Stimulated activated CD4-positive, alpha-beta T cell treated with anti-CD3 and anti-CD28 coated beads, Interleukin-12 subunit alpha, Interleukin-12 subunit beta, amount 100 ng/mL, for 48 hours (primary cell): Measurements from ENCODE around the gene HDAC4.

Experiments used
- DNase-seq, 3 donors: peaks; one replicate each; pipeline ENCODE4 v3.0.0-alpha.2; 2020; ENCODE audit warnings: low read depth in 2 of 3, low spot score in 1 of 3

HDAC4 gene

GRCh38 chr2:239057533-239057932 lies 343.3 kb downstream of the HDAC4 start:
- no peak for DNase-seq

DNA sequence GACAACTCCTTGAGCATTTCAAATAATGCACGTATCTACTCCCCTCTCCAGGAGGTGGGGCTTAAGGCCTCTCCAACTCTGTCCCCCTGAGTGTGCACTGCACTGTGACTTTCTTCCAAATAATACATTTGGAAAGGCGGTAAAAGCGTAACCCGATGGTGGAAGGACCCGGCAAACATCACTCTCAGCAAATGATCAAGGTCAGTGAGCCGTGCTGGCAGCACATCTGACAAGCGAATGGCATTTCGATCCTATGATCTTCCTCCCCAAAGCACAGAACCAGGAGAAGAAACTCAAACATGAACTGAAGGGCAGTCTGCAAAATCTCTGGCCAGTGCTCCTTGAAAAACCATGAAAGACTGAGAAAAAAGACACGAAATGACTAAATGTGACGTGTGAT lies 344.2 kb downstream of the HDAC4 start:
- no peak for DNase-seq

DNA sequence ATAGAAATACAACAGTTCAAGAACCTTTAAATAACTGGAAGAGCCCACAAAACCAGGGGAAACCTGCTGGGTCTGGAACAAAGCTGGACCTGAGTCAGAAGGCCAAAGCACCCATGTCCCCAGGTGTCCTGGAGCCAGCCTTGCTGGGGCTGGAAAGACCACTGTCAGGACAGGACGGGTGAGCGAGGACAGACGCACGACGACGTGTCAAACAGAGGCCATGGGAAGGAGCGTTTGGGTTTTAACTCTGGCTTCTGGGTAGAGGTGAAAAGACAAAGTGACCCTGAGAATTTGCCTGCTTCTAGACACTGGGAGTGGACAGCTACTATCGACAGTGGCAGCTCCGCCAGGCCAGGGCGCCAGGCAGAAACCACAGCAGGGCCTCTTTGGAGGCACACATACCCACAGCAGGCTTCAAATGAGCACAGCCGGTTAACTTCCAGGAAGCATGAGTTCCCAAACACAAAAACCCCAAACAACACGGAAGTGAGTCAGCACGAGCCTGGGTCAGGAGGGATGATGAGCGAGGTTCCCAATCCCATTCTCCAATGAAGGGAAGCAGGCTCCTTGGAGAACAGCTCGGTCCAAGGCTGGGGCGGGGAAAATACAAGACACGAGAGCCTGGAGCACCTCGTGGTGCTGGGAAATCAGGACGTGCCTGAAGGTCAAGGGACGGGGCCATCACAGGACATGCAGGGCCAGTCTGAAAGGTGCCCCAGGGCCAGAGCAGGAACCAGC lies 344.9 kb downstream of the HDAC4 start:
- no peak for DNase-seq

DNA sequence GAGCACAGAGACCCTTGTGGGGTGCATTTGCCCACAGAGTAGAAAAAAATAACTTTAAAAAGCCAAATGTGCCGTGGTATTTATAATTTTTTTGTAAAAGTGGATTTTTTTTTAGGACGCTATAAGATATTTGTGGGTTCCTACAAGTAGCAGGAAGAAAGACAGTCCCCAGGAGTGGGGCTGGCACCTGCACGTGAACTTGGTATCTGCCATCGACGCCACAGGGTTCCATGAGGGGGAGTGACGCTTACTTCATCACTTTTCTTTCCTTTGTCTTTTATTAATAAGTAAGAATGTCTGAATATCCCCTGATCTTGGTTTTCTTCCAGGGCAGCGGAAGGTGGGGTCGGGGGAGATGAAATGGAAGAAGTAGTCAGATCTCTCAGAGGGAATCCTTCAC lies 345.9 kb downstream of the HDAC4 start:
- DNase-seq, result no peak

DNA sequence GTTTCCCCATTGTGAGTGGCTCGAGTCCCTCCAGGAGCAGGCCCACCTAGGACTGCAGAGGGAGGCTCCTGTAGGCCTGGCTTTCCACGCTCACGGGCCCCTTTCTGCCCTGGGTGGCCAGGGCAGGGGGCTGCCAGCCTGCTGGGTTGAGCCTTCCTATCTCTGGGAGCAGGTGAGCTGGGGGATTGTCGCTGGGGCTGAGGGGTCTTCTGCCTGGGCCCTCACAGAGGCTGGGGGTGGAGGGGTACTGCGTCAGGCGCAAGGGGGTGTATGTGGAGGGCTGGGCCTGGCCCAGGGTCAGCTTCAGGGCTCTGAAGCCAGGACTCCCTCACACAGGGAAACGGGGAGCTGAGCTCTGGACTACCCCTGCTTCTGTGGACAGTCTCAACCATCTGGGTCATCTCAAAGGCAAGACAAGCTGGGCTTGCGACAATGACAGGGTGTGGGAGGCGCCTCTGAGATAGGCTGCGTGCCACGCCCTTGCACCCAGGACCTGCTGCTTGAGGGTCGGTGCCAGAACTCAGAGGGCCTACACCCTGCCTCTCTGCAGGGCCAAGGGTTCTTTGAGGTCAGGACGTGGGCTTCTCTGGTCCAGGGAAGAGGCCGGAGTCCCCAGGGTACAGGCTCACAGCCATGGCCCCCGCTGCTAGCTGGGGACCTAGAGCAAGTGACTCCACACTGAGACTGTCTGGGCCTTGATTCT lies 346.9 kb downstream of the HDAC4 start:
- DNase-seq, result no peak

- no peak for DNase-seq
Measured at GRCh38 chr2:239052798-239053665, 347.8 kb downstream of the HDAC4 start.

DNA sequence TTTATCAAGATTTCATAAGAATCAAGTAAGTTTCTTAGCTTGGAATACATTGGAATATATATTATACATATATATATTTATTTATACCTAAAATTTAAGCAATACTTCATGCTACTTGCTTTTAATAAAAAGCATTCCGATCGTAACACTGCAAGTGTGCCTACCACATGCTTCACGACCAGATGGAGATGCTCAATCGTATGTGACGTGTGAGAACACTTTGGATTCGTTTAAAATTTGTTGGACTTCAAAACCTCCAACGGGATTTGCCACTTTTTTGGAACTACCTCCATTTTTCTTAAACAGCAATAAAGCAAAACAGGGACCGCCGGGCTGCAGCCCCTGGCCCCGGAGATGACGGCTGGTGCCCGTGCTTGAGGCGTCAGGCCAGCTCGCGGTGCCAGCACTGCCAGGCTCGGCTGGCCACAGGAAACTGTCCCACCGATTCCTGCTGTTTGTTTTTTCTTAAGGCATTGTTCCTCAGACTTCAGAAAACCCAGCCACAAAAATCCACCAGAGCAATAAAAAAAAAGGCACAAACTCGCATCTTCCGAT lies 348.9 kb downstream of the HDAC4 start:
- no peak for DNase-seq

GRCh38 chr2:239050252-239050649 lies 350.6 kb downstream of the HDAC4 start:
- DNase-seq, result no peak

- DNase-seq, result no peak
Measured at GRCh38 chr2:239049421-239050251, 351.2 kb downstream of the HDAC4 start.

- no peak for DNase-seq
Measured at GRCh38 chr2:239048736-239049135, 352.1 kb downstream of the HDAC4 start.

DNA sequence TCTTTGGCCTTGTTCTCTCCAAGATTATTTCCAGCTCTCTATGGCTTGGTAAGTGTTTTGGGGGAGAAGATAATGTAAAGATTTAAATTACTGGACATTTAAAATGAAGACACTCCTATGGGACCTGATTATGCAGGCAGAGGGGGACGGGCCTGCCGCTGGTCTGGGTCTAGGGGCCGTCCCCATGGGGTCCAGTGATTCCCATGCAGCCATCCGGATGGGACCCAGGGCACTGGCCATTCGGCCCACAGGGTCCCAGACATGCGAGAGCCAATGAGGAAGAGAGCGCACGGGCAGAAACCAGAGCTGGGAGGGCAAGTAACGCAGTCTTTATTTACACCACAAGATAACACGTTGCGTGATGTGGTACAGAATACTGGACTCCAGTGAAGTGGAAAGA lies 353.0 kb downstream of the HDAC4 start:
- DNase-seq, result no peak

DNA sequence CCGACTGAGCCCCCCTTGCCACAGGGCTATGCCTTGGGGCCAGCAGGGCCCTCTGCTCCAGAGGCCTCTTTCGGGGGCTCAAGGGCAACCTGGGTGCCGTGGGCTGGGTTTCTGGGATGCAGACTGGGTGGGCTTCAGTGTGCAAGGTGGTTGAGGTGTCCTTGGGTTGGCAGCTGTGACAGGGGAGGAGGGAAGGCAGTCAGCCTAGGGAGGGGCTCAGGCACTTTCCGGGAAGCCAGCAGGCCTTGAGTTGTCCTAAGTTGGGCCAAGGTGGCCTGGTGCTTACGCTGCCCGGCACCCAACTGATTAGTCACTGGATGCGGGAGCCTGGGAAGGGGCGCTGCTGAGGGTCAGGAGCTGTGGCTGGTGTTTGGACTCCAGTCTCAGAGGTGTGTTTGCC lies 353.4 kb downstream of the HDAC4 start:
- no peak for DNase-seq

DNA sequence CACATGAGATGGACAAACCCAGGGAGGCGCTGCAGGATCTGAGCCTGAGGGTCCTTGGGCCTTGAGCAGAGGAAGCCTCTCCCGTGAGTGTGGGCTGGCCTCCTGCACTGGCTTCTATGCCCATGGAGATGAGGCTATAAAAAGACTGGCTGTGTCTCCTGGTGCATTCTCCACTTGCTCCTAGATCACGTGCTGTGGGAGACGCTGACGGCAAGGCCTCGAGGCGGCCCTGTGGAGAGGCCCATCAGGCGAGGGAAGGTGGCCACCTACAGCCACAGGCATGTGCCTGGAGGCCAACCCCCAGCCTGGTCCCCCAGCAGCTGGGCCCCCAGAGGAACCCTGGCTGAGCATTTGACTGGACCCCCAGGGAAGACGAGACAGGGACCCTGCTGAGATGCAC lies 354.0 kb downstream of the HDAC4 start:
- no peak for DNase-seq

GRCh38 chr2:239044336-239044735 lies 356.5 kb downstream of the HDAC4 start:
- DNase-seq, result no peak

GRCh38 chr2:239043326-239043725 lies 357.5 kb downstream of the HDAC4 start:
- no peak for DNase-seq

GRCh38 chr2:239042551-239043320 lies 358.1 kb downstream of the HDAC4 start:
- DNase-seq, result no peak

- no peak for DNase-seq
Measured at GRCh38 chr2:239042046-239042445, 358.8 kb downstream of the HDAC4 start.

DNA sequence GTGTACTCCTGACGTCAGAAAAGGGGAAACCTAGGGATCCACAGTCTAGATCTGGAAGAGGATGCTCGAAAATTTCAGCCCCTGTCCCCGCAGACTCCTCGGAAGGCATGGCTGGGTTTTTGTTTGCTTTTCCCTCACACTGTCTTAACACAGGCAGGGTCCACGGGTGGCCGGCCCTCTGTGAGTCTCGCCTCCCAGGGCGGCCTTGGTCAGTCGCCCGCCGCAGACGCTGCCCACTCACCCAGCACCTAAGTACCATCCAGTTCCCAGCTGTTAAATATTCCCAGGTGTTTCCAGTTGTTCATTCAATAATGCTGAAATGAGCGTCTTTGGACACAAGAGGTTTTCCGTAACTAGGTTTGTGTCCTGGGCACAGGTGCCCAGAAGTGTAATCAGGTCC lies 359.8 kb downstream of the HDAC4 start:
- DNase-seq, result no peak

DNA sequence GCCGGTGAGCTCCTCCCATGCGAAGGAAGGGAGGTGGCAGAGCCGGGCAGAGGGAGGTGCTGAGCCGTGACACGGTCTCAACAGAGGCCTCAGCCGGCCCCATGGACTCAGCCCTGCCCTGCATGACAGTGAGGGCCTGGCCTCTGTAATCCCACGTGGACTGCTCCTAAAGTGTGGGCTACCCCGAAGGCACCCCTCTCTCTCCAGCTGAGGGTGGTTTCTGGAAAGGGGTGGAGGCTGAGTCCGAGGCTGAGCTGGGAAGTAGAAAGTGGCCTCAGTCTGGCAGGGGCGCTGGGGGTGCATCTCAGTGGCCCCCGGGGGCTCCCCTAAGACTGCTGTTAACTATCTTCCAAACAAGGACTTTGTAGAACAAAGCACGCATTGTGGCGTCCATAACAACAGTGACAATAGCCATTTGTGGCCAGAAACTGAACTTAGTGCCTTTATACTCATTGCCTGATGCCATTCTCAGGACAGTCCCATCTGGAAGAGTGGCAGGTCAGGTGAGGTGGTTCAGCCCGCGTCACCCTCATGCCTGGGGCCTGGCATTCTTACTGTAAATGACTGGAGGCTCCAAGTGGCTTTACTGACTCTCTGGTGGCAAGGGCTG lies 360.6 kb downstream of the HDAC4 start:
- no peak for DNase-seq

DNA sequence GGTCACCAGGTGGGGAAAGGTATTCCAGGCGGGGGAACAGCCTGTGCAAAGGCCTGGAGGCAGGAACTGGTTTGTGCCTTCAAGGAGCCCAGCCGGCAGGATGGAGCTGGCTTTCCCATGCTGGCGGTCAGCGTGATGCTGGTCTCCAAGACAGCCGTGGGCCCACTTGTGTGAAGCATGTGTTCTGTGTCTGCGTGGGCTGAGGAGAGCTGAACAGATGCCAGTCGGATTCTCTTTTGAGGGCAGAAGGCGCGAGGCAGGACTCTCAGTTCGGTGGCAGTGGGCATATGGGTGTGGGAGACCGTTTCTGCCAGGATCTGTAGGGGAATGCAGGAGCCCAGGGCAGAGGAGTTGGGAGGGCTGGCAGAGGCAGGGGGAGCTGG lies 361.4 kb downstream of the HDAC4 start:
- DNase-seq, result no peak
